ENCODE data around the gene UNC45B.

The UNC45B gene

GRCh38 chr17:35127751-35128514 is 19.7 kb upstream of the UNC45B start:
- no peaks in the 10 kb centered on the region for H3K27me3 ChIP-seq (ENCODE audit: insufficient read depth, low read length)
- H3K4me3 ChIP-seq (ENCODE audit: low read length), result no peak overlapping the region
- no peak overlapping the region for H2AFZ ChIP-seq (ENCODE audit: low read depth, low read length)
- no peaks in the 10 kb centered on the region for H3K4me1 ChIP-seq (ENCODE audit: insufficient read depth, low read length)
- peaks cover 28% of the 10 kb centered on the region for H3K36me3 ChIP-seq (ENCODE audit: insufficient read depth, low read length)
- no peaks in the 10 kb centered on the region for H3K9me3 ChIP-seq (ENCODE audit: low read length)

GRCh38 chr17:35129154-35129972 is 18.3 kb upstream of the UNC45B start:
- Histone ChIP-seq H3K4me1 (ENCODE audit: insufficient read depth, low read length) (no peaks in the 10 kb centered on the region), H3K4me3 (ENCODE audit: low read length) (no peak overlapping the region), H3K36me3 (ENCODE audit: insufficient read depth, low read length) (peaks cover 40% of the 10 kb centered on the region), H2AFZ (ENCODE audit: low read depth, low read length) (no peak overlapping the region), H3K9me3 (ENCODE audit: low read length) (no peaks in the 10 kb centered on the region), H3K27me3 (ENCODE audit: insufficient read depth, low read length) (no peaks in the 10 kb centered on the region)

DNA sequence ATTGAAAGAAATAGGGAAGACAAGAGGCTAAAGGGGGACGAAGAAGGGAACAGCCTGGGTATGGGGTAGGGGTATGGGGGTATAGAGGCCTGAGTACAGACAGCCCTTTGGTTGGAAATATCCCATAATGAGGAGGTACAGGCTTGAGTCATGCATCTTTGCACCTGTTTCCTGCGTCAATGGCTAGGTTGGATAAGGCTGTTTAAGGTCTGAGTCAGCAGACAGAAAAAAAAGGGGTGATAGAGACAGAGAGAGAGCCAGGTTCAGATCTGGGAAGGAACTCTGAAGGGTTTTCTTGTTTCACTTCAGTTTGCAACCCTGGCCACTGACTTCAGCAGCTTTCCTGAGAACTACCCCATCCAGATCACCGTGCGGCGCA is 17.7 kb upstream of the UNC45B start:
- Histone ChIP-seq H3K27me3 (ENCODE audit: insufficient read depth, low read length) (no peaks in the 10 kb centered on the region), H3K36me3 (ENCODE audit: insufficient read depth, low read length) (peaks cover 46% of the 10 kb centered on the region), H2AFZ (ENCODE audit: low read depth, low read length) (no peak overlapping the region), H3K9me3 (ENCODE audit: low read length) (no peaks in the 10 kb centered on the region), H3K4me1 (ENCODE audit: insufficient read depth, low read length) (no peaks in the 10 kb centered on the region), H3K4me3 (ENCODE audit: low read length) (no peak overlapping the region)

DNA sequence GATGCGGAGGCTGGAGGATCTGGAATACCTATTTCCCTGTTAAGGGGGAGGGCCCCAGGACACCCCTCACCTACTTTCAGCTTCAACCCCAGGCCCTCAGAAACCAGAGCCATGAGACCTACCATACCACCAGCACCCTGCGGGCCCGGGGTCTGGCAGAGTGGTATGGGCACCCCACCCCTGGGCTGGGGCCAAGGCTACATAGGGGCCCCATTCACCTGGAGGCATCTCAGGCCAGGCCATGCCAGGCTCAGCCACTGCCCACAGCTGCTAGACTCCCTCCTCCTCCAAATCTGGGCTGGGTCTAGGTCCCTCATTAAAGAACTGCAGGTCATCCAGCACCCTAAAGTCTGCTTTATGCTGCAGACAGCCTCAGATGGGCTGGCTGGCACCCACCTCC is 17.2 kb upstream of the UNC45B start:
- Histone ChIP-seq H3K9me3 (ENCODE audit: low read length) (no peaks in the 10 kb centered on the region), H3K27me3 (ENCODE audit: insufficient read depth, low read length) (no peaks in the 10 kb centered on the region), H3K36me3 (ENCODE audit: insufficient read depth, low read length) (peaks cover 50% of the 10 kb centered on the region), H3K4me1 (ENCODE audit: insufficient read depth, low read length) (no peaks in the 10 kb centered on the region), H3K4me3 (ENCODE audit: low read length) (no peak overlapping the region), H2AFZ (ENCODE audit: low read depth, low read length) (no peak overlapping the region)

GRCh38 chr17:35132099-35132498 is 15.5 kb upstream of the UNC45B start:
- Histone ChIP-seq H3K4me1 (ENCODE audit: insufficient read depth, low read length) (no peaks in the 10 kb centered on the region), H3K36me3 (ENCODE audit: insufficient read depth, low read length) (peaks cover 68% of the 10 kb centered on the region), H2AFZ (ENCODE audit: low read depth, low read length) (no peak overlapping the region), H3K4me3 (ENCODE audit: low read length) (no peak overlapping the region), H3K27me3 (ENCODE audit: insufficient read depth, low read length) (no peaks in the 10 kb centered on the region), H3K9me3 (ENCODE audit: low read length) (no peaks in the 10 kb centered on the region)

- no peaks in the 10 kb centered on the region for H3K27me3 ChIP-seq (ENCODE audit: insufficient read depth, low read length)
- H3K36me3 ChIP-seq (ENCODE audit: insufficient read depth, low read length), result peaks cover 76% of the 10 kb centered on the region
- no peaks in the 10 kb centered on the region for H3K4me1 ChIP-seq (ENCODE audit: insufficient read depth, low read length)
- H3K4me3 ChIP-seq (ENCODE audit: low read length), result no peak overlapping the region
- no peaks in the 10 kb centered on the region for H3K9me3 ChIP-seq (ENCODE audit: low read length)
- H2AFZ ChIP-seq (ENCODE audit: low read depth, low read length), result no peak overlapping the region
Measured at GRCh38 chr17:35132816-35133550, 14.6 kb upstream of the UNC45B start.

DNA sequence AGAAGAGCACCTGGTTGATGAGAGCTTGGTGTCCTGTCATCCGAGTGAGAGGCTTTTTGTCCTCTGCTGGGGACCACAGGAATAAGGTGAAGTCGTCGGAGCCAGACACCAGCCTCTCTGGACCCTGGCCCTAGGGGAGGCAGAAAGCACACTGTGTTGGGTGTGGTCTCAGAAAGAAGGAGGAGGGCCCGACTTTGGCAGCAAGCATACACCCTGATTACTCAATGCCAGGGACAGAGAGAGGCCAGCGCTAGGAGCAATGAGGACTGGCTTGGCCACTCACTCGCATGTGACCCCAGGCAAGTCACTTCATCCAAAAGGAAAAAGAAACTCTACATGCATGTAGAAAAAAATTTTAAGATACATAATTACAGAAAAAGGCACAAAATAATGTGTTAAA is 12.3 kb upstream of the UNC45B start:
- H3K9me3 ChIP-seq (ENCODE audit: low read length), result no peaks in the 10 kb centered on the region
- H3K36me3 ChIP-seq (ENCODE audit: insufficient read depth, low read length), result peaks cover 89% of the 10 kb centered on the region
- H3K4me1 ChIP-seq (ENCODE audit: insufficient read depth, low read length), result no peaks in the 10 kb centered on the region
- H2AFZ ChIP-seq (ENCODE audit: low read depth, low read length), result no peak overlapping the region
- H3K27me3 ChIP-seq (ENCODE audit: insufficient read depth, low read length), result no peaks in the 10 kb centered on the region
- H3K4me3 ChIP-seq (ENCODE audit: low read length), result no peak overlapping the region

DNA sequence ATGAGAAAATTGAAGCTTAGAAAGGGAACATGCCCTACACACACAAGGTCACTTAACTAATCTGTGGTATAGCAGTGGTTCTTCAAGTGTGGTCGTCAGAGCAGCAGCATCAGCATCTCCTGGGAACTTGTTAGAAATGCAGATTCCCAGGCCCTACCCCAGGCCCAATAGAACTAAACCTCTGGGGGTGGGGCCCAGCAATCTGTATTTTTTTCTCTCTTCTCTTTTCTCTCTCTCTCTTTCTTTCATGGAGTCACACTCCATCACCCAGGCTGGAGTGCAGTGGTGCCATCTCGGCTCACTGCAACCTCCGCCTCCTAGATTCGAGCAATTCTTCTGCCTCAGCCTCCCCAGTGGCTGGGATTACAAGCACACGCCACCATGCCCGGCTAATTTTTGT is 9.4 kb upstream of the UNC45B start:
- Histone ChIP-seq H3K4me3 (ENCODE audit: low read length) (no peak overlapping the region), H3K36me3 (ENCODE audit: insufficient read depth, low read length) (peaks cover 62% of the 10 kb centered on the region), H3K27me3 (ENCODE audit: insufficient read depth, low read length) (no peaks in the 10 kb centered on the region), H3K9me3 (ENCODE audit: low read length) (no peaks in the 10 kb centered on the region), H2AFZ (ENCODE audit: low read depth, low read length) (no peak overlapping the region), H3K4me1 (ENCODE audit: insufficient read depth, low read length) (peaks cover 4% of the 10 kb centered on the region)

DNA sequence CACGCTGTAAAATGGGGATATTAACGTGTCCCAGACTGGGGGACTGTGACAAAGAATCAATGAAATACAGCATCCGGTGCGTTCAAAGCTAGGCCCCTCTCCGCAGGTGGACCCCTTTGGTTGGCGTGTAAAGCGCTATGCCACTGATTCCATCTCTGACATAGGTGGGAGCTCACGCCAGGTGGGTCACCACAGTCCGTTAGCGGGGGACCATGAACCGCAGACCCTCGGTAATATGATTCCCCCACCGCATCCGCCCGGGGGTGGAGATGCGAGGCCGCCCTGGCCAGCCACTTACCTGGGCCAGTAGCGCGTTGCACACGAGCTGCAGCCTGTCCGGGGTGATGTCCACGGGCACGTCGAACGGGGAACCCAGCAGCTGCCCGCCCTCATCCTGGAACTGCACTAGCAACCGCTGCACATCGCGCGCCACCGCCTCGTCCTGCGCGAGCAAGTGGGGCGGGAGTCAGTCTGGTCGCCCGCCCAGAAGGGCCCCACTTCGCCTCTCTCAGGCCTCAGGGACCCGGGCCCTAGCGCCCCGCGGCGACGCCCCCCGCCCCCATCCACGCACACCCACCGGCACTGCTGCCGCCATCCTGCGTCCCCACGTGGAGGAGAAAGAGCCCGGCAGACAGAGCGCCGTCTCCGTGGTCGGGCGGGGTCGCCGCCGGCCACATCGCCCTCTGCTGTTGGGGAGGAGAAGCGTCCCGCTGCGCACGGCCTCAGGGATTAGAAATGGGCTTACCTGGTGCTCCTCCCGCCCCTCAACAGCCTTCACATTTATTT is 5.7 kb upstream of the UNC45B start, which contains the start of gene NLE1:
TSS of gene NLE1 (minus strand) at position 623 of the 786 bp plus-strand sequence. CDS start at position 595, 28 bp downstream.
- Histone ChIP-seq H2AFZ (ENCODE audit: low read depth, low read length) (peak within 1 kb of the TSS; percentile 84), H3K9me3 (ENCODE audit: low read length) (no peaks in the 10 kb centered on the region), H3K4me1 (ENCODE audit: insufficient read depth, low read length) (peaks cover 4% of the 10 kb centered on the region), H3K36me3 (ENCODE audit: insufficient read depth, low read length) (peaks cover 28% of the 10 kb centered on the region), H3K27me3 (ENCODE audit: insufficient read depth, low read length) (peaks cover 5% of the 10 kb centered on the region), H3K4me3 (ENCODE audit: low read length) (peak within 1 kb of the TSS; percentile 86)

GRCh38 chr17:35142467-35142796 is 5.2 kb upstream of the UNC45B start:
- H2AFZ ChIP-seq (ENCODE audit: low read depth, low read length), result no peak overlapping the region
- H3K4me1 ChIP-seq (ENCODE audit: insufficient read depth, low read length), result peaks cover 4% of the 10 kb centered on the region
- H3K27me3 ChIP-seq (ENCODE audit: insufficient read depth, low read length), result peaks cover 9% of the 10 kb centered on the region
- peak overlapping the region; percentile 86 for H3K4me3 ChIP-seq (ENCODE audit: low read length)
- H3K9me3 ChIP-seq (ENCODE audit: low read length), result no peaks in the 10 kb centered on the region
- H3K36me3 ChIP-seq (ENCODE audit: insufficient read depth, low read length), result peaks cover 22% of the 10 kb centered on the region

DNA sequence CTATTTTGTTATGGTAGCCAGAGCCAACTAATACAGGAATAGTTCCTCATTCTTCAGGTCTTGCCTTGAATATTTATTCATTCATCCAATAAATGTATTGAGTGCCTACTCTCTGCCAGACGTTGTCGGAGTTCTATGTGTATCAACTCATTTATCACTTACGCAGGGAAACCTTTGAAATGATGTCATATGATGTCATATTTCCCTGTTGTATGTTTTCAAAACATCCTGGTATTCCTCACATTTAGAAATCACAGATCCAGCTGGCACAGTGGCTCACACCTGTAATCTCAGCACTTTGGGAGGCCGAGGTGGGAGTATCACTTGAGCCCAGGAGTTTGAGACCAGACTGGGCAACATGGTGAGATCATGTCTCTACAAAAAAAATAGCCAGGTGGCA is 2.8 kb upstream of the UNC45B start:
- H3K9me3 ChIP-seq (ENCODE audit: low read length), result no peaks in the 10 kb centered on the region
- H3K4me3 ChIP-seq (ENCODE audit: low read length), result no peak overlapping the region
- peaks cover 4% of the 10 kb centered on the region for H3K4me1 ChIP-seq (ENCODE audit: insufficient read depth, low read length)
- H2AFZ ChIP-seq (ENCODE audit: low read depth, low read length), result no peak overlapping the region
- peaks cover 18% of the 10 kb centered on the region for H3K27me3 ChIP-seq (ENCODE audit: insufficient read depth, low read length)
- peaks cover 1% of the 10 kb centered on the region for H3K36me3 ChIP-seq (ENCODE audit: insufficient read depth, low read length)

GRCh38 chr17:35146214-35146833 is 1.3 kb upstream of the UNC45B start:
- H3K4me3 ChIP-seq (ENCODE audit: low read length), result no peak overlapping the region
- H3K9me3 ChIP-seq (ENCODE audit: low read length), result no peaks in the 10 kb centered on the region
- H3K4me1 ChIP-seq (ENCODE audit: insufficient read depth, low read length), result no peaks in the 10 kb centered on the region
- H2AFZ ChIP-seq (ENCODE audit: low read depth, low read length), result no peak overlapping the region
- peaks cover 18% of the 10 kb centered on the region for H3K27me3 ChIP-seq (ENCODE audit: insufficient read depth, low read length)
- no peaks in the 10 kb centered on the region for H3K36me3 ChIP-seq (ENCODE audit: insufficient read depth, low read length)

All from neuron (in vitro differentiated cells).